Tibial nerve (tissue), 3 donors: ENCODE data around the gene FBXO46.

Experiments used
- CTCF ChIP-seq, 5 experiments: fragments of 200-600 bp in 3 of 5; fragments of 450-650 bp in 2 of 5; sonication (generic) in 3 of 5; IDR thresholded peaks; one replicate each; pipeline ENCODE4 v1.5.1; 2016 to 2019; ENCODE audit warnings: antibody characterized with exemption in 5 of 5, mild to moderate bottlenecking in 3 of 5, moderate library complexity in 2 of 5
- POLR2A ChIP-seq, 2 donors: fragments of 450-650 bp; IDR thresholded peaks; one replicate each; pipeline ENCODE4 v1.6.1; 2017; ENCODE audit warnings: antibody characterized with exemption in 2 of 2, mild to moderate bottlenecking in 2 of 2, moderate library complexity in 2 of 2

- TF ChIP-seq CTCF (IDR thresholded peaks at IDR 0.05) (no peak), POLR2A (IDR thresholded peaks at IDR 0.05) (no peak)
These were observed 47.4 kb upstream of the FBXO46 start for GRCh38 chr19:45778010-45778661.
